Prostate gland (tissue), 2 donors: ENCODE measurements around the gene SPINK14. TPM values are rescaled to one million over a fixed set of nuclear protein-coding genes. Genes with fewer than 3 reads are reported as not detected.

Experiments
- DNase-seq: peaks from one replicate; pipeline ENCODE4 v3.0.0-alpha.2; 2019; ENCODE audit warnings: low spot score
- H3K27ac ChIP-seq, 2 donors: fragments of 200-600 bp; sonication (generic); 2 replicates each; pipeline ENCODE4 v1.5.1; 2017 to 2019
- H3K27me3 ChIP-seq: fragments of 200-600 bp; sonication (generic); replicated peaks from 2 replicates; pipeline ENCODE4 v1.5.1; 2019; ENCODE audit not compliant: insufficient read depth
- H3K36me3 ChIP-seq, 2 donors: fragments of 200-600 bp; sonication (generic); 1 replicate in 1 of 2; 2 replicates in 1 of 2; pipeline versions ENCODE4 v1.5.1 to v1.8.1; 2017 to 2019
- H3K4me1 ChIP-seq: fragments of 200-600 bp; sonication (generic); replicated peaks from 2 replicates; pipeline ENCODE4 v1.5.1; 2019
- H3K4me3 ChIP-seq, 2 donors: fragments of 200-600 bp; sonication (generic); 2 replicates each; pipeline ENCODE4 v1.5.1; 2017 to 2019
- H3K9me3 ChIP-seq: fragments of 200-600 bp; sonication (generic); 2 replicates; pipeline ENCODE4 v1.5.1; 2017
- CTCF ChIP-seq, 4 experiments: fragments of 200-600 bp in 2 of 4; fragments of 450-650 bp in 2 of 4; sonication (generic) in 2 of 4; IDR thresholded peaks; 1 replicate in 3 of 4; 2 replicates in 1 of 4; pipeline ENCODE4 v1.5.1; 2016 to 2019; ENCODE audit warnings: antibody characterized with exemption in 4 of 4, mild to moderate bottlenecking in 2 of 4, moderate library complexity in 2 of 4
- POLR2A ChIP-seq: fragments of 450-650 bp; IDR thresholded peaks from one replicate; pipeline ENCODE4 v1.6.1; 2016; ENCODE audit warnings: antibody characterized with exemption, mild to moderate bottlenecking
- POLR2AphosphoS5 ChIP-seq: sonication (generic); formaldehyde crosslinking; IDR thresholded peaks from one replicate; pipeline ENCODE4 v1.6.1; 2017; ENCODE audit warnings: antibody characterized with exemption
- WGBS: methylation state at CpG from one replicate; pipeline ENCODE4 v1.1.5; 2018; 5-methylcytosine and 5-hydroxymethylcytosine counted together
- intact Hi-C: fragments of 100-400 bp; cut with DNase I; formaldehyde crosslinking; loops from one replicate; pipeline ENCODE4 v1.14.2; 2022
- total RNA-seq, 2 donors: library from RNA; depleted of rRNA; stranded (reverse); fragments of >200 nt; gene quantifications; one replicate each; pipeline ENCODE4 v1.1.0, GENCODE V29; 2016

SPINK14 gene
- total RNA-seq, 2 donors from 2014 or later = not detected

GRCh38 chr5:148186248-148187003 lies 18.1 kb downstream of the SPINK14 start:
- DNase-seq = no peak
- Histone ChIP-seq H3K27ac (no peak overlapping the region), H3K36me3 (no peaks in the 10 kb centered on the region), H3K9me3 (no peaks in the 10 kb centered on the region), H3K4me1 (no peaks in the 10 kb centered on the region), H3K4me3 (no peak overlapping the region), H3K27me3 (no peaks in the 10 kb centered on the region)
- WGBS = 78% methylated on average over 3 of the region's 3 CpGs
- TF ChIP-seq CTCF (IDR thresholded peaks at IDR 0.05) = no peak
- TF ChIP-seq POLR2A = no peak
- TF ChIP-seq POLR2AphosphoS5 = no peak
- intact Hi-C loops = loop anchor here (10.0 kb wide), 1 partner anchor 188 kb away; no protein-coding TSS in a partner anchor

DNA sequence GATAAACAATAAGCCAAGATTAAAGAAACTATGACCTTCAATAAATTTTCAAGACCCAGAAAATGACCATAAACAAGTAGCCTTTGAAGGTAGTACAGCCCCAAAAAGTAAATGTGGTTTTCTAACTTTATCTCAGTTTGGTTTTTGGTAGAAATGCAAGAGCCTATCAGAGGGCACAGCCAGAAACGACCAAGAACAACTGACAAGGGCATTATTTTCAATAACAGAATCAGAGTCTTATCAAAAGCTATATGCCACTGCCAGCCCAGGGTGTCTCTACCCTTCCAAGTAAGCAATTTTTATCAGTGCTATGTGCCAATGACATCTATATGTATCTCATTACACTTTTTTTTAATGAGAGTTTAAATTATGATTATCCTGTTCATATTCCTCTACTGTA lies 22.7 kb downstream of the SPINK14 start:
- TF ChIP-seq POLR2AphosphoS5 = no peak
- TF ChIP-seq POLR2A = no peak
- TF ChIP-seq CTCF (IDR thresholded peaks at IDR 0.05) = no peak
- Histone ChIP-seq H3K36me3 (no peaks in the 10 kb centered on the region), H3K27ac (no peak overlapping the region), H3K27me3 (no peaks in the 10 kb centered on the region), H3K9me3 (no peaks in the 10 kb centered on the region), H3K4me3 (no peak overlapping the region), H3K4me1 (no peaks in the 10 kb centered on the region)
- WGBS = 48% methylated on average over 1 of the region's 1 CpG
- intact Hi-C loops = no loop called here
- no peak for DNase-seq

- H3K4me3 ChIP-seq = no peak overlapping the region
- TF ChIP-seq POLR2A = no peak
- no peak for TF ChIP-seq POLR2AphosphoS5
- no peak for TF ChIP-seq CTCF (IDR thresholded peaks at IDR 0.05)
- no peaks in the 10 kb centered on the region for H3K9me3 ChIP-seq
- intact Hi-C loops = no loop called here
- 26% methylated on average over 1 of the region's 1 CpG for WGBS
- DNase-seq = no peak
- no peaks in the 10 kb centered on the region for H3K27me3 ChIP-seq
- no peaks in the 10 kb centered on the region for H3K36me3 ChIP-seq
- H3K4me1 ChIP-seq = no peaks in the 10 kb centered on the region
- H3K27ac ChIP-seq = no peak overlapping the region
Measured at GRCh38 chr5:148193202-148193601, 24.9 kb downstream of the SPINK14 start.

DNA sequence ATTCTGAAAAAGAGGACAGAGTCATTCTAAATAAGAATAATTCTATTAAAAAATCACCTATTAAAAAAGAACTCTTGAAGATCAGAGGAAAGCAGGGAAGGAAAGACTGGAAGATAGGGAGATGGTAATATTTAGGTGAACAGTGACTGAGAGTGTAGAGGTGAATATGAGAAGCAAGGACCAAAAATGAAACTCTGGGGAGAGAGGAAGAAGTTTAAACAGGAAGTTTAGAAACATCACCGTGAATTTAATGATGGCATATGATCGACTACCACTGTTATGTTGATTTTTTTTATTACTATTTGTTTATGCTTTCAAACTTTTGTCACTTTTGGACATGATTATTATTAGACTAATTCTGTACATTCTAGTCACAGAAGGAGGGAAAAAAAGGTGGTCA lies 32.8 kb downstream of the SPINK14 start:
- H3K4me3 ChIP-seq = no peak overlapping the region
- no peak for DNase-seq
- H3K36me3 ChIP-seq = no peaks in the 10 kb centered on the region
- no peak overlapping the region for H3K27ac ChIP-seq
- H3K9me3 ChIP-seq = no peaks in the 10 kb centered on the region
- intact Hi-C loops = no loop called here
- no peaks in the 10 kb centered on the region for H3K27me3 ChIP-seq
- no peak for TF ChIP-seq POLR2A
- TF ChIP-seq CTCF (IDR thresholded peaks at IDR 0.05) = no peak
- TF ChIP-seq POLR2AphosphoS5 = no peak
- WGBS = 55% methylated on average over 2 of the region's 2 CpGs
- no peaks in the 10 kb centered on the region for H3K4me1 ChIP-seq
